Measurements from ENCODE around the gene JAK3.
A peak's percentile ranks its signal among the peaks of the same experiment; 100 is the strongest.

JAK3 gene

GRCh38 chr19:17840019-17840418, 7.8 kb downstream of the JAK3 start:
- no peak for DNase-seq (ENCODE audit: low read depth)

- no peak for DNase-seq (ENCODE audit: low read depth)
These were observed 9.8 kb downstream of the JAK3 start for GRCh38 chr19:17837972-17838371.

GRCh38 chr19:17836530-17836929, 11.3 kb downstream of the JAK3 start:
- no peak for DNase-seq (ENCODE audit: low read depth)

GRCh38 chr19:17835182-17836006, 12.4 kb downstream of the JAK3 start:
- no peak for DNase-seq (ENCODE audit: low read depth)

- no peak for DNase-seq (ENCODE audit: low read depth)
These were observed 13.2 kb downstream of the JAK3 start for GRCh38 chr19:17834350-17835181.

GRCh38 chr19:17832443-17833208, 15.2 kb downstream of the JAK3 start:
- DNase-seq (ENCODE audit: low read depth): no peak

- no peak for DNase-seq (ENCODE audit: low read depth)
These were observed 16.3 kb downstream of the JAK3 start for GRCh38 chr19:17831419-17831888.

- DNase-seq (ENCODE audit: low read depth): peak; percentile 32
These were observed 17.0 kb downstream of the JAK3 start for GRCh38 chr19:17830567-17831418.

- DNase-seq (ENCODE audit: low read depth): no peak
These were observed 17.8 kb downstream of the JAK3 start for GRCh38 chr19:17829855-17830566.

- DNase-seq (ENCODE audit: low read depth): no peak
These were observed 21.2 kb downstream of the JAK3 start for GRCh38 chr19:17826508-17827056.

GRCh38 chr19:17824339-17824738, 23.4 kb downstream of the JAK3 start:
- no peak for DNase-seq (ENCODE audit: low read depth)

GRCh38 chr19:17821190-17821589, 26.6 kb downstream of the JAK3 start, which contains the start of gene INSL3:
TSS of gene INSL3 (minus strand) at chr19:17821519. CDS start at chr19:17821506, 13 bp downstream.
- no peak for DNase-seq (ENCODE audit: low read depth)

GRCh38 chr19:17817668-17818363, 30.0 kb downstream of the JAK3 start:
- DNase-seq (ENCODE audit: low read depth): no peak

GRCh38 chr19:17812099-17812498, 35.7 kb downstream of the JAK3 start:
- DNase-seq (ENCODE audit: low read depth): no peak

GRCh38 chr19:17811681-17812080, 36.1 kb downstream of the JAK3 start:
- no peak for DNase-seq (ENCODE audit: low read depth)

- DNase-seq (ENCODE audit: low read depth): no peak
These were observed 36.7 kb downstream of the JAK3 start for GRCh38 chr19:17811103-17811502.

- DNase-seq (ENCODE audit: low read depth): no peak
These were observed 40.0 kb downstream of the JAK3 start for GRCh38 chr19:17807731-17808316.

GRCh38 chr19:17806945-17807344, 40.8 kb downstream of the JAK3 start:
- DNase-seq (ENCODE audit: low read depth): no peak

- no peak for DNase-seq (ENCODE audit: low read depth)
These were observed 42.4 kb downstream of the JAK3 start for GRCh38 chr19:17805427-17805826.

All from T follicular helper cell (primary cell).